Measurements from ENCODE around the gene GNAO1.

The GNAO1 gene

GRCh38 chr16:56163938-56164337 lies 27.4 kb upstream of the GNAO1 start:
- ChIA-PET CTCF (no interaction called here), POLR2A (no interaction called here)
- DNase-seq (ENCODE audit: extremely low spot score), result no peak
- TF ChIP-seq L3MBTL2 (conservative IDR thresholded peaks at IDR 0.05), result no peak
- TF ChIP-seq CTBP1 (IDR thresholded peaks at IDR 0.05; ENCODE audit: borderline replicate concordance), result no peak
- TF ChIP-seq TARDBP (IDR thresholded peaks at IDR 0.05), result no peak
- no peak for TF ChIP-seq ELF4 (IDR thresholded peaks at IDR 0.05)
- no peak for TF ChIP-seq ZNF384 (IDR thresholded peaks at IDR 0.05)
- no peak for TF ChIP-seq LEF1 (IDR thresholded peaks at IDR 0.05; ENCODE audit: borderline replicate concordance)
- no peak for TF ChIP-seq FOXK2 (IDR thresholded peaks at IDR 0.05)
- no peak for TF ChIP-seq HDGF (IDR thresholded peaks at IDR 0.05; ENCODE audit: borderline replicate concordance)
- no peak for TF ChIP-seq FOXA1 (IDR thresholded peaks at IDR 0.05)
- no peak for TF ChIP-seq NFRKB (IDR thresholded peaks at IDR 0.05)
- no peak for TF ChIP-seq FOXM1 (IDR thresholded peaks at IDR 0.05; ENCODE audit: borderline replicate concordance)
- no peak for TF ChIP-seq SP1 (IDR thresholded peaks at IDR 0.05)
- no peak for TF ChIP-seq BHLHE40 (IDR thresholded peaks at IDR 0.05; ENCODE audit: borderline replicate concordance)
- TF ChIP-seq, protein P1, sequence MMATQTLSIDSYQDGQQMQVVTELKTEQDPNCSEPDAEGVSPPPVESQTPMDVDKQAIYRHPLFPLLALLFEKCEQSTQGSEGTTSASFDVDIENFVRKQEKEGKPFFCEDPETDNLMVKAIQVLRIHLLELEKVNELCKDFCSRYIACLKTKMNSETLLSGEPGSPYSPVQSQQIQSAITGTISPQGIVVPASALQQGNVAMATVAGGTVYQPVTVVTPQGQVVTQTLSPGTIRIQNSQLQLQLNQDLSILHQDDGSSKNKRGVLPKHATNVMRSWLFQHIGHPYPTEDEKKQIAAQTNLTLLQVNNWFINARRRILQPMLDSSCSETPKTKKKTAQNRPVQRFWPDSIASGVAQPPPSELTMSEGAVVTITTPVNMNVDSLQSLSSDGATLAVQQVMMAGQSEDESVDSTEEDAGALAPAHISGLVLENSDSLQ (IDR thresholded peaks at IDR 0.05), result no peak
- TF ChIP-seq ARNT (IDR thresholded peaks at IDR 0.05), result no peak
- no peak for TF ChIP-seq SUZ12 (IDR thresholded peaks at IDR 0.05)

DNA sequence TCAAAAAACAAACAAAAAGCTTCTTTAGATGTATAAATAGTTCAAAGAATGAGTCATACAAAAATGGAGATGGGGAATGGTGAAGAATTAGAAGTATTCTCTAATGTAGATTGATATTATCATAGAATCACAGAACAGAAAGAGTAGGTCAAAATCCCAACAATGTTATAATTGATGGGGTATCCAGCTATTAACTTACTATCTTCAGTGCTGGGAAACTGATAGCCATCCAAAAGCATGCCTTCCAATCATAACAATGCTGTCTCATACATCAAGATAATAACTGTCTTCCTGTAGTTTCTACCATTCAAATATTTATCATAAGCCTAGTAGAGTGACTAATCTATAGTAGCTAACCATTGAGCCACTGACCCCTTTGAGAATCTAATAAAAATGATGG lies 26.7 kb upstream of the GNAO1 start:
- DNase-seq (ENCODE audit: extremely low spot score), result no peak
- ChIA-PET POLR2A (no interaction called here), CTCF (no interaction called here)
- TF ChIP-seq ARNT (IDR thresholded peaks at IDR 0.05) (no peak), LEF1 (IDR thresholded peaks at IDR 0.05; ENCODE audit: borderline replicate concordance) (no peak), SUZ12 (IDR thresholded peaks at IDR 0.05) (no peak), TARDBP (IDR thresholded peaks at IDR 0.05) (no peak), FOXA1 (IDR thresholded peaks at IDR 0.05) (no peak), SP1 (IDR thresholded peaks at IDR 0.05) (no peak), L3MBTL2 (conservative IDR thresholded peaks at IDR 0.05) (no peak), HDGF (IDR thresholded peaks at IDR 0.05; ENCODE audit: borderline replicate concordance) (no peak), BHLHE40 (IDR thresholded peaks at IDR 0.05; ENCODE audit: borderline replicate concordance) (no peak), ELF4 (IDR thresholded peaks at IDR 0.05) (no peak), CTBP1 (IDR thresholded peaks at IDR 0.05; ENCODE audit: borderline replicate concordance) (no peak), NFRKB (IDR thresholded peaks at IDR 0.05) (no peak), FOXK2 (IDR thresholded peaks at IDR 0.05) (no peak)
- TF ChIP-seq, protein P1 (IDR thresholded peaks at IDR 0.05), result no peak

- CTCF ChIA-PET, result no interaction called here
- TF ChIP-seq ZNF384 (IDR thresholded peaks at IDR 0.05) (no peak), FOXA1 (IDR thresholded peaks at IDR 0.05) (no peak), CTBP1 (IDR thresholded peaks at IDR 0.05; ENCODE audit: borderline replicate concordance) (no peak), HDGF (IDR thresholded peaks at IDR 0.05; ENCODE audit: borderline replicate concordance) (no peak), NFRKB (IDR thresholded peaks at IDR 0.05) (no peak), ELF4 (IDR thresholded peaks at IDR 0.05) (no peak), ARNT (IDR thresholded peaks at IDR 0.05) (no peak), TARDBP (IDR thresholded peaks at IDR 0.05) (no peak), SUZ12 (IDR thresholded peaks at IDR 0.05) (no peak), L3MBTL2 (conservative IDR thresholded peaks at IDR 0.05) (no peak), FOXM1 (IDR thresholded peaks at IDR 0.05; ENCODE audit: borderline replicate concordance) (no peak), SP1 (IDR thresholded peaks at IDR 0.05) (no peak), FOXK2 (IDR thresholded peaks at IDR 0.05) (no peak), BHLHE40 (IDR thresholded peaks at IDR 0.05; ENCODE audit: borderline replicate concordance) (no peak), LEF1 (IDR thresholded peaks at IDR 0.05; ENCODE audit: borderline replicate concordance) (no peak)
- TF ChIP-seq, protein P1 (IDR thresholded peaks at IDR 0.05), result no peak
- POLR2A ChIA-PET, result no interaction called here
- DNase-seq (ENCODE audit: extremely low spot score), result no peak
These were observed 16.9 kb upstream of the GNAO1 start for GRCh38 chr16:56174411-56174810.

GRCh38 chr16:56181401-56181800 lies 9.9 kb upstream of the GNAO1 start:
- ChIA-PET CTCF (no interaction called here), POLR2A (no interaction called here)
- TF ChIP-seq ZNF384 (IDR thresholded peaks at IDR 0.05), result no peak
- no peak for TF ChIP-seq HDGF (IDR thresholded peaks at IDR 0.05; ENCODE audit: borderline replicate concordance)
- TF ChIP-seq SP1 (IDR thresholded peaks at IDR 0.05), result no peak
- no peak for TF ChIP-seq FOXK2 (IDR thresholded peaks at IDR 0.05)
- no peak for DNase-seq (ENCODE audit: extremely low spot score)

DNA sequence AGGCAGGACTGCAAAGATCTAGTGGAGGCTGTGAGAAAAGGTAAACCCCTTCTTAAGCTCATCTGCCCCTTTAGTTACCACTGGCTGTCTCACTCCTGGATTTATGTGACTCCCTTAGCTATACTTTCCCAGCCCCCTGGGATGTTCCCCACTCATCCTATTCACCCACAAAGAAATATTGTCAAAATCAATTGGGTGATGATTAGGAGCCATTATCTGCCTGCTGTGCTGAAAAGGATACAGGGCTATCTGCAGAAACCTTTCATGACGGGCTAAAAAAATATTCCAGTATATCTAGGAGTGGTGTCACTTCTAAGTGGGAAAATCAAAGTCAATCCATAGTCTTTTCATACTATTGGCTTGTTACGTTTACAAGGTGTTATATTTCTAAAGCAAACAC lies 8.0 kb upstream of the GNAO1 start:
- TF ChIP-seq SP1 (IDR thresholded peaks at IDR 0.05), result no peak
- TF ChIP-seq NFRKB (IDR thresholded peaks at IDR 0.05), result no peak
- TF ChIP-seq ELF4 (IDR thresholded peaks at IDR 0.05), result no peak
- TF ChIP-seq FOXK2 (IDR thresholded peaks at IDR 0.05), result no peak
- TF ChIP-seq CTBP1 (IDR thresholded peaks at IDR 0.05; ENCODE audit: borderline replicate concordance), result no peak
- TF ChIP-seq LEF1 (IDR thresholded peaks at IDR 0.05; ENCODE audit: borderline replicate concordance), result no peak
- TF ChIP-seq TARDBP (IDR thresholded peaks at IDR 0.05), result no peak
- TF ChIP-seq HDGF (IDR thresholded peaks at IDR 0.05; ENCODE audit: borderline replicate concordance), result no peak
- no peak for TF ChIP-seq L3MBTL2 (conservative IDR thresholded peaks at IDR 0.05)
- TF ChIP-seq ZNF384 (IDR thresholded peaks at IDR 0.05), result no peak
- no peak for TF ChIP-seq BHLHE40 (IDR thresholded peaks at IDR 0.05; ENCODE audit: borderline replicate concordance)
- TF ChIP-seq, protein P1 (IDR thresholded peaks at IDR 0.05), result no peak
- no peak for TF ChIP-seq FOXA1 (IDR thresholded peaks at IDR 0.05)
- TF ChIP-seq SUZ12 (IDR thresholded peaks at IDR 0.05), result no peak
- no peak for TF ChIP-seq FOXM1 (IDR thresholded peaks at IDR 0.05; ENCODE audit: borderline replicate concordance)
- no peak for TF ChIP-seq ARNT (IDR thresholded peaks at IDR 0.05)
- DNase-seq (ENCODE audit: extremely low spot score), result no peak
- ChIA-PET POLR2A (no interaction called here), CTCF (no interaction called here)
